ENCODE results near the gene PPP6R3.
"Not testable (repeated sequence)": the region's sequence is repeated elsewhere in the genome, so short reads cannot be mapped to it uniquely, and the experiment has no call there.

PPP6R3 gene

GRCh38 chr11:68457216-68457897 lies 3.2 kb upstream of the PPP6R3 start:
- no peak for DNase-seq (ENCODE audit: low read depth, low spot score)

DNA sequence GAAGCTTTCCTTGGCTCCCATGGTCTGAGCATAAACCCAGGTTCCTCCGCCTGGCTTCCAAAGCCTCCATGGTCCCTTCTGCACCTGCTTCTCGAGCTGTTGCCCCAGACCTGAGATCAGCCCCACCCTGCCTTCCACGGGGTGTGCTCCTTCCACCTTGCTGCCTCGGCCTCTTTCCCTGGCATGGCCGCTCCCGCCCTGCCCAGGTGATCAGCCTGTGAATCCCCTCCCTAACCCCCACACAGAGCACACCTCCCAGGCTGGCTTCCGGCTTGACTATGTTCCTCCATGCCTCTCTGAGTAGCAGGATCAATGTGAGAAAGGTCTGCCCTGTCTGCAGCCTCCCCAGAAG lies 2.7 kb upstream of the PPP6R3 start:
- no peak for DNase-seq (ENCODE audit: low read depth, low spot score)

- DNase-seq (ENCODE audit: low read depth, low spot score) = not testable (repeated sequence)
Observed at GRCh38 chr11:68458340-68458739, 2.2 kb upstream of the PPP6R3 start.

GRCh38 chr11:68459886-68460740 lies 439 bp upstream of the PPP6R3 start:
- peak; percentile 99 for DNase-seq (ENCODE audit: low read depth, low spot score)

- no peak for DNase-seq (ENCODE audit: low read depth, low spot score)
Observed at GRCh38 chr11:68461575-68461917, 994 bp downstream of the PPP6R3 start.

DNA sequence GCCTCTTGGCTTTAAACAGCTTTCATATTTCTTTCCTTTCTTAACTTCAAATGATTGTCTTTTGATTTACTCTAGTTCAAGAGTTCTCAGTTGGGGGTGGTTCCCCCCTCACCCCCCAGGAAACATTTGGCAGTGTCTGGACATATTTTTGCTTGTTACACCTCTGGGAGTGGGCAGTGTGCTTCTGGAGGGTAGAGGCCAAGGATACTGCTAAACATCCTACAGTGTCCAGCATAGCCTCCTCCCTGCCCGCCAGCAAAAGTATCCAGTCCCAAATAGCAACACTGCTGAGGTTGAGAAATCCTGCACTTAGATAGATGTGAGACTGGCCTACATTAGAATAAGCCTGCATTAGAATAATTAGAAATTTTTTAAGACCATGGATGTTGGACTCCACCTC lies 3.2 kb downstream of the PPP6R3 start:
- no peak for DNase-seq (ENCODE audit: low read depth, low spot score)

- DNase-seq (ENCODE audit: low read depth, low spot score) = no peak
Observed at GRCh38 chr11:68467201-68467834, 6.8 kb downstream of the PPP6R3 start.

DNA sequence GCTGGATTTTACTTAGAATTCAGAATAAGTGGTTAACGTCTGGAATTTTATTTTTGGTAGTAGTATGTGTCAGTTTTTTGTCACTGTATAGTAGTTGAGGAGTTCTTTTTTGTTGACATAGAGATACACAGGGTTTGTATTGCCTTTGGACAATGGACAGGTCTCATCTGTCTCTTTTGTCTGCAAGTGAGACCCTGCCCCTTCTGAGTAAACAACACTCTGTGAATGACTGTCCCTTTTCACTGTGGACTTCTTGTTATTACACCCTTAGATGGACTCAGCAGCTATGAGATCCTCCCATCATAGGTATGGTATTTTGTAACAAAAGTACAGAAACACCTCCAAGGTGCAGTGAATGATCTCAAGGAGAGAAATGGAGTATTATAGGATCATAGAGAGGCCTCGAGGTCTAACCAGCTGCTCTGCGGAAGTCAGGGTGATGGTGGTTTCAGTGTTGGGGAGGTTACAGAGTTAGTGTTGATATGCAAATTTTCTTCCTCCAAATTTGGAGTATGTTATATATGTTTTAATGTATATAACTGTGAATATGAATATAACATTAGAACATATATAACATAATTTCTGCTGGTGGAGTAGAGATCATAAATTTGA lies 7.8 kb downstream of the PPP6R3 start:
- DNase-seq (ENCODE audit: low read depth, low spot score) = no peak

DNA sequence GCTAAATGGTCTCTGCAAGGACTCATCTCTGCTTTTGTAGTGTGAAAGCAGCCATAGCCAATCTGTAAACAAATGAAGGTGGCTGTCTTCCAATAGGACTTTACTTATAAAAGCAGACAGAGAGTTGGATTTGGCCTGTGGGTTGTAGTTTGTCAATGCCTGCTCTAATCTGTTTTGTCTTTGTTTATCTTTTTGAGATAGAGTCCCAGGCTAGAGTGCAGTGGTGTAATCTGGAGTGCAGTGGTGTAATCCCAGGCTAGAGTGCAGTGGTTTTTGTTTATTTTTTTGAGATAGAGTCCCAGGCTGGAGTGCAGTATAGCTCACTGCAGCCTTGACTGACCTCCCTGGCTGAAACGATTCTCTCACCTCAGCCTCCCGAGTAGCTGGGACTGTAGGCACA lies 8.6 kb downstream of the PPP6R3 start:
- no peak for DNase-seq (ENCODE audit: low read depth, low spot score)

DNA sequence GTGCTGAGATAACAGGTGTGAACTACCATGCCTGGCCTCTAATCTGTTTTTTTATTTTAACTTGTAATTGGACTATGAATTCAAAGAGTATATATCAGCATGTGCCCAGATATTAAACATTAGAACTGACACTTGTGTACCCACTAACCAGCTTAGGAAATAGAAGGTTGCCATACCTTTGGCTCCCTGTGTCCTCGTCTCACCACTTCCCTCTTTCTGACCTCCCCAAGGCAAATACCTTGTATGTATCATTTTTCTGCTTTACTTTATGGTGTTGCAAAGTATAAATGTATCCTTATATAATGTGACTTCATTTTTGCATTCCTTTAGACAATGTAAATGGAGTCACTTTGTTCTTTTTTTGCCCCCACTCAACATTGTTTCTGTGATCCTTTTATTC lies 9.1 kb downstream of the PPP6R3 start:
- no peak for DNase-seq (ENCODE audit: low read depth, low spot score)

DNA sequence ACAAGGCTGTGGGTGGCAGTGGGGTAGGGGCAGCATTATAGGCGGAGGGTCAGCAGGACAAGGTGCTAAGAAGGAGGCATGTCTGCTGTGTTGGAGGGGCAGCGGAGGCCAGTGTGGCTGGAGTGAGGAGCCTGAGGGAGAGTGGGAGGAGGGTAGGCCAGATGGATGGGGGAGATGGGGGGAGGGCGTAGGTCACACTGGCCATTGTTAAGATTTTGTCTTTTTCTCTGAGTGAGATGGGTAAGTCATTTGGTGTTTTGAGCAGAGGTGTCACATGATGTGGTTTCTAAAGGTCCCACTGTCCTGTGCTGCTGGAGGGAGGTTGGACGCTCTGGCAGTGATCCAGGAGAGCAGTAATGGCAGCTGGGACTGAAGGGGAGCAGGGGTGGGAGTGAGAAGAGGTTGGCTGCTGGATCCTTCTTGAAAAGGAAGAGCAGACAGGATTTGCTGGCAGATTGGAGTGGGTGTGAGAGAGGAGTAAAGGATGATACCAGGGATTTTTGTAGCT lies 9.8 kb downstream of the PPP6R3 start:
- DNase-seq (ENCODE audit: low read depth, low spot score) = no peak

DNA sequence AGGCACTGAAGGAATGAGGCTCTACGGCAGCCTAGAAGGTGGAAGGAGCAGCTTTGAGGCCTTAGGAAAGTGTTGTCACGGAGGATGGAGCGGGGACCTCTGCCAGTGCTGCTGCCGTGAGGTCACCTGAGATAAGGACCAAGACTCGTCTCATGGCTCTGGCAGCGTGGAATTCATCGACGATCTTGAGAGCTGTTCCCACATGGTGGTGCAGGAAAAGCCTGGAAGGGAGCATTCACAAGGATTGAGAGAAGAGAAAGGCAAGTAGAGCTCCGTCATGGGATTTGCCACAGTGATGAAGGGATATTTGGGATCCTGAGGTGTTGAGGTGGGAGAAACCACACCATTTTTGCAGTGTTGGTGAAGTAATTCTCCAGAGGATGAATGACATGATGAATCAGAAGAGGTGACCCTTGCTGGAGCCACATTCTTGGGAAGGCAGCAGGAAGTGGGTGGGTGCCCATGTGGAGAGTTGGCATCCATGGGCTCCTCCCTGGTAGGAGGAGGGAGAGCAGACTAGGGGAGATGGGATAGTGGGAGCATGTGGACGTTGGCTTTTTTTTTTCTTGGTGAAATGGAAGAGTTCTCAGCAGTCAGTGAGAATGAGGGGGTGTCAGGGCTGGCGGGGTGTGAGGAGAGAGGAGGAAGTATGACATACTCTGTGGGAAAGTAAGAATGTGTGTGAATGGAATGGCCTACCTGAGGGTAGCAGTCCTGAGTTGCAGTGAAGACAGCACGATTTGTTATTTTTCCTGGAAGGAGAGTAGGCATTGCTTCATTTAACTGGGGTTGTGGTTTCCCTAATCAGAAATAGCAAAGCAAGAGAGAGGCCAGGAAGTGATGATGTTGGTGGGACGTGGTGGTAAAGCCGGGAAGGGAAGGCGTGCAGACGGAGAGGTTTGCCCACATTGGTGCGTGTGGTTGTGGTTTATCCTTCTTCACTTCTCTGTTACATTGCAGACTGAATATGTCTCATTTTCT lies 11.1 kb downstream of the PPP6R3 start:
- no peak for DNase-seq (ENCODE audit: low read depth, low spot score)

- no peak for DNase-seq (ENCODE audit: low read depth, low spot score)
Observed at GRCh38 chr11:68472778-68473177, 12.2 kb downstream of the PPP6R3 start.

GRCh38 chr11:68473693-68474092 lies 13.1 kb downstream of the PPP6R3 start:
- DNase-seq (ENCODE audit: low read depth, low spot score) = no peak

DNA sequence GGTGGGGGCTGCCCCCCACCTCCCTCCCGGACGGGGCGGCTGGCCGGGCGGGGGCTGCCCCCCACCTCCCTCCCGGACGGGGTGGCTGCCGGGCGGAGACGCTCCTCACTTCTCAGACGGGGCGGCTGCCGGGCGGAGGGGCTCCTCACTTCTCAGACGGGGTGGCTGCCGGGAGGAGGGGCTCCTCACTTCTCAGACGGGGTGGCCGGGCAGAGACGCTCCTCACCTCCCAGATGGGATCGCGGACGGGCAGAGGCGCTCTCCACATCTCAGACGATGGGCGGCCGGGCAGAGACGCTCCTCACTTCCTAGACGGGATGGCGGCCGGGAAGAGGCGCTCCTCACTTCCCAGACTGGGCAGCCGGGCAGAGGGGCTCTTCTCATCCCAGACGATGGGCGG lies 15.1 kb downstream of the PPP6R3 start:
- DNase-seq (ENCODE audit: low read depth, low spot score) = not testable (repeated sequence)

- no peak for DNase-seq (ENCODE audit: low read depth, low spot score)
Observed at GRCh38 chr11:68479390-68479789, 18.8 kb downstream of the PPP6R3 start.

DNA sequence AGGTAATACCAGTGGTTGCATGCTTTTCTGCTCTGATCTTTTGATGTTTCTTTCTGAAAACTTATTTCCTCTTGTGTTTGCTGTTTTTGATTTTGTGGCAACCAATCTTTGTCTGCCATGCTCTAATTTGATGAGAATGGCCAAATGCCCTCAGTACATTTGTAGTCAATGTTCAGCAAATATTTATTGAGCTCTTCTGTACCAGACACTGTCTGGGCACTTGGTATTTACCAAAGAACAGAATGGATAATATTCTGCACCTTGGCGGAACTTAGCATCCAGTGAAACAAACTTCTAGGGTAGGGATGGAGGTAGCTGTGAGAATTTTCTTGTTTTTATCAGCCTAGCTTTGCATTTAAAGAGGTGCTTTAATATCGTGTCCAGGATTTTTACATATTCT lies 19.6 kb downstream of the PPP6R3 start:
- no peak for DNase-seq (ENCODE audit: low read depth, low spot score)

GRCh38 chr11:68480852-68481510 lies 20.4 kb downstream of the PPP6R3 start:
- no peak for DNase-seq (ENCODE audit: low read depth, low spot score)

DNA sequence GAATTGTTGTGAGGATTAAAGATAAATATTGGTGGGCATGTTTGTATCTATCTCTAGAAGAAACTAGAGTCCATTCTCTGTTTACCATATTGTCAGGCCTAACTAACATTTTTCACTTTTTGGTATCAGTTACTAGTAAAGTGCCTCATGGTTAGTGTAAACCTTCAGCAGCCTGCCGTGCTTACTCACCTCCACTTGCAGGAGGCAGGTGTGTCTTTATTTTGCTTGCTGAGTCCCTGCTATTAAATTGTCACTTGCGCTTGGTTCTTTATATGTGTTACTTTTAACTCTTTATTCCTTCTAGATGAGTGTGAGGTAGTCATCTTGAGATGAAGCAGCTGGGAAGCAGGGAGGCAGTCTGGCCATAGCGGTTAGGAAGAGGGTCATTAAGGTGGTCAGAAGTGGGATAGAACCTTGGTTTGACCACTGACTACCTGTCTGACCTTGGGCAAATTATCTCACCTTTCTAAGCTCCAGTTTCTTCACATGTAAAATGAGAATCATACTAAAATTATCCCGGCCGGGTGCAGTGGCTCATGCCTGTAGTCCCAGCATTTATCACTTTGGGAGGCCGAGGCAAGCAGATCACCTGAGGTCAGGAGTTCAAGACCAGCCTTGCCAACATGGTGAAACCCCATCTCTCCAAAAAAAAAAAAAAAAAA lies 21.2 kb downstream of the PPP6R3 start:
- no peak for DNase-seq (ENCODE audit: low read depth, low spot score)

DNA sequence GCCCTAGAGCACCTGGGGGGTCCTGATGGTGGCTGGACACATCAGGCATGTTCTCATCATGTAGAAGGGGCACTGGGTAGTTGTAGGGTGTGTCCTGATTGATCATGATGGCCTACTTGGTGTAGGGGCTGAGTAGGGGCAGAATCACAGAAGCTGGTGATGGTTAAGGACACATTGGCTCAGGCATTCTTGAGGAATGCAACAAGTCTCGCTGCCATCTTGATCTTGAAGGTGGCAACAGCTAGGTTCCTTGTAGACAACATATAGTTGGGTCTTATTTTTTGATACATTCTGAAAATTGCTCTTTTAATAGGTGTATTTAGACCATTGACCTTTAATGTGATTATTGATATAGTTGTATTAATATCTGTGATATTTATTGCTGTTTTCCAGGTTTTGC lies 28.1 kb downstream of the PPP6R3 start:
- no peak for DNase-seq (ENCODE audit: low read depth, low spot score)

Data from ELF-1 (cell line).